Measurements from ENCODE around the gene IFT122. TPM values are rescaled to one million over a fixed set of nuclear protein-coding genes. Genes with fewer than 3 reads are reported as not detected.
"Not testable (repeated sequence)": the region's sequence is repeated elsewhere in the genome, so short reads cannot be mapped to it uniquely, and the experiment has no call there.

IFT122 gene
- total and polyA plus RNA-seq, 9 donors = 21.6 to 41.2 (median 28.7) TPM

DNA sequence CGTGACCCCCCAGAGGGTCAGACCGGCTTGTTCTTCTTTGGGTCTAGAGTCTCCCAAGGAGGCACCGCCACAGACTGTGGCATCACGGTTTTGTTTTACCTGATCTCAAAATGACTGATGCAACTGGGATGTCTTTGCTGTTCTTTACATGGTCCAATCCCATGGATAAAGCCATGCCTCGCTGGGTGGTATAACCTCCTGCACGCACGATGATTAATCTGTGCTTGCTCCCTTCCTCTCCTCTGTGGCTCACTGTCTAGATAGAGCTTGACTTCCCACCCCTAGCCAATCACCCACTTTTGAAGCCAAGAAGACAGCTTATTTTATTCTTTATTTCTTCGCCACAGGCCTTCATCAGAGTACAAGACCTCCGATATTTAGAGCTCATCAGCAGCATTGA, 51.8 kb downstream of the IFT122 start:
- H3K4me3 ChIP-seq (ENCODE audit: low read length) = no peak overlapping the region
- 94% methylated on average over 8 of the region's 9 CpGs for WGBS (ENCODE audit: insufficient coverage)
- no peak overlapping the region for H3K27ac ChIP-seq (ENCODE audit: low read length)
- H3K27me3 ChIP-seq (ENCODE audit: control insufficient read depth, insufficient read depth, low read length) = no peaks in the 10 kb centered on the region
- no peaks in the 10 kb centered on the region for H3K9me3 ChIP-seq (replicated peaks; ENCODE audit: control insufficient read depth, low read depth, low read length)
- H3K36me3 ChIP-seq (ENCODE audit: control insufficient read depth, insufficient read depth, low read length) = peaks cover 49% of the 10 kb centered on the region
- peaks cover 26% of the 10 kb centered on the region for H3K4me1 ChIP-seq (ENCODE audit: control insufficient read depth, insufficient read depth, low read length)
- DNase-seq = no peak

DNA sequence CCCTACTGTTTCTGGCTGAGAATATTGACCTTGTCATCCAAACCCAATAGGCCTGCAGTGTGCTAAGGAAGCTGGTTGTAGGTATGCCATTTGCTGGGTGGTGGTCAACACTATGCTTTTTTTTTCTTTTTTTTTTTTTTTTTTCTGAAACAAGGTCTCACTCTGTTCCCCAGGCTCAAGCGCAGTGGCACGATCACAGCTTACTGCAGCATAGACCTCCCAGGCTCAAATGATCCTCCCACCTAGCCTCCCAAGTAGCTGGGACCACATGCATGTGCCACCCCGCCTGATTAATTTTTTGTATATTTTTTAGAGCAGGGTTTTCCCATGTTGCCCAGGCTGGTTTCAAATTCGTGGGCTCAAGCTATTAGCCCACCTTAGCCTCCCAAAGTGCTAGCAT, 52.7 kb downstream of the IFT122 start:
- no peak for DNase-seq
- Histone ChIP-seq H3K9me3 (replicated peaks; ENCODE audit: control insufficient read depth, low read depth, low read length) (no peaks in the 10 kb centered on the region), H3K4me1 (ENCODE audit: control insufficient read depth, insufficient read depth, low read length) (peaks cover 21% of the 10 kb centered on the region), H3K27ac (ENCODE audit: low read length) (no peak overlapping the region), H3K4me3 (ENCODE audit: low read length) (no peak overlapping the region), H3K27me3 (ENCODE audit: control insufficient read depth, insufficient read depth, low read length) (no peaks in the 10 kb centered on the region), H3K36me3 (ENCODE audit: control insufficient read depth, insufficient read depth, low read length) (peaks cover 55% of the 10 kb centered on the region)
- WGBS (ENCODE audit: insufficient coverage) = no CpG with 5 or more reads among the region's 4 CpGs

DNA sequence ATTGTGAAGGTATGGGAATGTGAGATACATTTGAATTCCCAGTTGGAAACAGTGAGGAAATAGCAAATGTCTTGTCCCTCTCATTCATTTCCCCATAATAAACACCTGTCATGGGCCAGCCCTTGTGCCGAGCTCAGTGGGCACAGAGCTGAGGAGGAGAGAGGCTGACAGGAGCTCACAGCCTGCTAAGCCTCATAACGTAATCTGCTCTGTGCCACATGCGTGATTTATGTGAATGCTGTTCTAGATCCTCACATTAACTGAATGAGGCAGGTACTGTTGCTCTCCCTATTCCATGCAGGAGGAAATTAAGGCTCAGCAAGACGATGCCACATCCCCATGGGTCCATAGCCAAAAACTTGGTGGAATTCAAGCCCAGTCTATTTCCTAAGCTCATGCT, 53.2 kb downstream of the IFT122 start:
- Histone ChIP-seq H3K27me3 (ENCODE audit: control insufficient read depth, insufficient read depth, low read length) (no peaks in the 10 kb centered on the region), H3K36me3 (ENCODE audit: control insufficient read depth, insufficient read depth, low read length) (peaks cover 58% of the 10 kb centered on the region), H3K27ac (ENCODE audit: low read length) (no peak overlapping the region), H3K4me1 (ENCODE audit: control insufficient read depth, insufficient read depth, low read length) (peaks cover 18% of the 10 kb centered on the region), H3K4me3 (ENCODE audit: low read length) (no peak overlapping the region), H3K9me3 (replicated peaks; ENCODE audit: control insufficient read depth, low read depth, low read length) (no peaks in the 10 kb centered on the region)
- 91% methylated on average over 3 of the region's 4 CpGs for WGBS (ENCODE audit: insufficient coverage)
- no peak for DNase-seq

DNA sequence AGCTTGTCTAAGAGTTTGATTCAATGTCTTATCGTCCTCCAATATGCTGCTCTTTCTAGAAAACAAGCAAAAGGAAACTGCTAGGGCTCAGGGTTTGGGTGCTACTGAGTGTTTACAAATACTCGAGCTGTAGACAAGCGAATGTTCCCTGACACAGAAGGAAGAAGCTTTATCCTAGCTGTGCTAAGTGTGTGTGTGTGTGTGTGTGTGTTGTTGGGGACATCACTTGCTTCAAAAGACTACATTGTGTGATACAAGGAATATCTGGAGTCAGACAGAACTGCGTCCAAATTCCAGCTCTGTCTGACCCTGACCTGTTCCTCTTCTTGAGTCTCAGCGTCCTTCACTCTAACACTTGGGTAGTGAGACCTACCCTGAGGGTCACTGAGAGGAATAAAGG, 54.5 kb downstream of the IFT122 start:
- H3K36me3 ChIP-seq (ENCODE audit: control insufficient read depth, insufficient read depth, low read length) = peaks cover 60% of the 10 kb centered on the region
- WGBS (ENCODE audit: insufficient coverage) = 79% methylated on average over 2 of the region's 5 CpGs
- H3K4me1 ChIP-seq (ENCODE audit: control insufficient read depth, insufficient read depth, low read length) = peaks cover 18% of the 10 kb centered on the region

DNA sequence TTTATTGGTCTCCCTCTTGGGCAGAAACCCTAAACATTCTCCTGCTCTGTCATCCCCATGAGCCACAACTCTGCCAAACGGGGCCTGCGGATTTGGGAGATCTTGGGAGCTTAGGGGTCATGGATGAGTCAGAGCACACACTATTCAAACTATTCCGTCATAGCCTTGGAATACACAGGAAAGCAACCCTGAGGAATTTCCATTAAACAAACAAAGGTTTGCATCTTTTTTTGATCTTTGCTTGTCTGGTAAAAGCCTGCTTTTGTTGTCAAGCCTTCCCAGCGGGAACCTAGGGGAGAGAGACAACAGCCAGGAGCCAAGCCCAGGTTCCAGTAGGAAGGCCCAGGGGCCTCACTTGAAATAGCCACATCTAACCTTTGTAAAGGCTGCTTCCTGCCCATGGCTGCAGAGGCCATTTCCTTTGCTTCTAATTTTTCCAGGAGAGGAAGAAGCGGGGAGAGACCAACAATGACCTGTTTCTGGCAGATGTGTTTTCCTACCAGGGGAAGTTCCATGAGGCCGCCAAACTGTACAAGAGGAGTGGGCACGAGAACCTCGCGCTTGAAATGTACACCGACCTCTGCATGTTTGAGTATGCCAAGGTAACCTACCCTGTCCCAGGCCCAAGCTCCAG, 55.1 kb downstream of the IFT122 start:
- peak; percentile 41 for DNase-seq
- 64% methylated on average over 6 of the region's 10 CpGs for WGBS (ENCODE audit: insufficient coverage)
- not testable (repeated sequence) for H3K9me3 ChIP-seq (replicated peaks; ENCODE audit: control insufficient read depth, low read depth, low read length)

More for the DNA sequence above, 54.5 kb downstream of the IFT122 start:
- H3K27me3 ChIP-seq (ENCODE audit: control insufficient read depth, insufficient read depth, low read length); H3K9me3 ChIP-seq (replicated peaks; ENCODE audit: control insufficient read depth, low read depth, low read length); H3K4me3 ChIP-seq (ENCODE audit: low read length); DNase-seq: not testable (repeated sequence)
- H3K27ac ChIP-seq (ENCODE audit: low read length) = peak overlapping the region; percentile 83

DNA sequence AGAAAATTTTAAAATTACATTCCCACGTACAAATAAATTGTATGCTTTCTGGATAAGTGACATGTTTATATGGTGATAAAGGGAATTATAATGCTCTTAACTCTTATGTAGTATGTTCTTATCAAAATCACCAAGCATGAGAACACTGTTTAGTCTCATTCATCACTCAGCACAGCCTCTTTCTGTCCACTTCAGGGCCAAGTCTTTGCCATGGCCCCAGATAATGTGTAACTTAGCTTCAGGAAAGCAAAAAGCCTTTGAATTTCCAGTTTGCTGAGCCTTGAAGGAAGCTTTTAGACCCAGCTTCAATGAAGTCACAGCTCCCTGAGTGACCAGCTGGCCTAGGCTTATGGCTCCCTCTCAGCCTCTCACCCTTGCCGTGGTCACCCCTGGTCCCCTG, 57.9 kb downstream of the IFT122 start:
- Histone ChIP-seq H3K36me3 (ENCODE audit: control insufficient read depth, insufficient read depth, low read length) (peaks cover 69% of the 10 kb centered on the region), H3K4me1 (ENCODE audit: control insufficient read depth, insufficient read depth, low read length) (peaks cover 21% of the 10 kb centered on the region), H3K27ac (ENCODE audit: low read length) (peak overlapping the region; percentile 29)
- DNase-seq; H3K27me3 ChIP-seq (ENCODE audit: control insufficient read depth, insufficient read depth, low read length); H3K9me3 ChIP-seq (replicated peaks; ENCODE audit: control insufficient read depth, low read depth, low read length); H3K4me3 ChIP-seq (ENCODE audit: low read length): not testable (repeated sequence)
- WGBS (ENCODE audit: insufficient coverage) = 100% methylated on average over 1 of the region's 2 CpGs

More for the DNA sequence above, 55.1 kb downstream of the IFT122 start:
- Histone ChIP-seq H3K27ac (ENCODE audit: low read length) (peak overlapping the region; percentile 83), H3K36me3 (ENCODE audit: control insufficient read depth, insufficient read depth, low read length) (peaks cover 65% of the 10 kb centered on the region), H3K4me1 (ENCODE audit: control insufficient read depth, insufficient read depth, low read length) (peaks cover 18% of the 10 kb centered on the region)
- H3K4me3 ChIP-seq (ENCODE audit: low read length); H3K27me3 ChIP-seq (ENCODE audit: control insufficient read depth, insufficient read depth, low read length): not testable (repeated sequence)

DNA sequence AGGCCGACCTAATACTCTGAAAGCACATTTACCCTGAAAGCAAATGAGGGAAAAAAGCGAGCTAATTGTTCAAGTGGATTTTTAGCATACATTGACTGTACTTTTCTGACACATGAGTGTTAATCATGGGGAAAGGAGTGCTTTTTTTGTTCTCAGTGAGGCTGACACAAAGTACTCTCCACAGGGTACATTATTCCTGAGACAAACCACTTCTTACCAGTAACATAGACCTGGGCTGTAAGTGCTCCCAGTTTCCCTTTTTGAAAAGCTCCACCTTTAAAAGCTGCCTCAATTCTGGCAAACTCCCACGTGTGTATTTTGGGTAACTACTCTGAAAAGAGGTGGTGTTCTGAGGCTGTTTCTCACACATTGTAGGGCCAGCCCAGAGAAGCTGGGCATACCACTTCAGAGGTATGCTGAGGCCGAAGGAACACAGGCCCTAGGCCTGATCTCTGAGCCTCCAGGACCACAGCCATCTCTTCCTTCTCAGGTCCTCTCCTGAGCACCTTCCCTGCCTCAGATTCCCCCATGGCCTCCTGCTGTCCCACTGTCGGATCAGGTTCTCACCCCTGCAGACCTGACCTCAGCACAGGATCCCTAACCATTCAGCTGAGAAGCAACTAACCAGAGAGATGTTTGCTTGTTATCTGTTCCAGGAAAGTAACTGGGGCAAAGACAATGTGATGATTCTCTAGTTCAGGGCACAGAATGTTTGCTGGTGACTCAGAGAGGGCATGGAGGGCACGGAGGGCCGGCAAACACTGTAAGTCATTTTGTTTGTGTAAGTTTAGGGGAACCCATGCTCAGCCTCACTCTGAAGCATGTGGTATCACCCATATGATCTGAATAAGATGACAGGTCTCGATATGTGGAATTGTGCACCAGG, 58.8 kb downstream of the IFT122 start:
- not testable (repeated sequence) for H3K4me3 ChIP-seq (ENCODE audit: low read length); H3K9me3 ChIP-seq (replicated peaks; ENCODE audit: control insufficient read depth, low read depth, low read length); H3K27me3 ChIP-seq (ENCODE audit: control insufficient read depth, insufficient read depth, low read length); DNase-seq
- 100% methylated on average over 1 of the region's 8 CpGs for WGBS (ENCODE audit: insufficient coverage)
- H3K27ac ChIP-seq (ENCODE audit: low read length) = peak overlapping the region; percentile 55
- H3K4me1 ChIP-seq (ENCODE audit: control insufficient read depth, insufficient read depth, low read length) = peaks cover 22% of the 10 kb centered on the region
- H3K36me3 ChIP-seq (ENCODE audit: control insufficient read depth, insufficient read depth, low read length) = peaks cover 66% of the 10 kb centered on the region

DNA sequence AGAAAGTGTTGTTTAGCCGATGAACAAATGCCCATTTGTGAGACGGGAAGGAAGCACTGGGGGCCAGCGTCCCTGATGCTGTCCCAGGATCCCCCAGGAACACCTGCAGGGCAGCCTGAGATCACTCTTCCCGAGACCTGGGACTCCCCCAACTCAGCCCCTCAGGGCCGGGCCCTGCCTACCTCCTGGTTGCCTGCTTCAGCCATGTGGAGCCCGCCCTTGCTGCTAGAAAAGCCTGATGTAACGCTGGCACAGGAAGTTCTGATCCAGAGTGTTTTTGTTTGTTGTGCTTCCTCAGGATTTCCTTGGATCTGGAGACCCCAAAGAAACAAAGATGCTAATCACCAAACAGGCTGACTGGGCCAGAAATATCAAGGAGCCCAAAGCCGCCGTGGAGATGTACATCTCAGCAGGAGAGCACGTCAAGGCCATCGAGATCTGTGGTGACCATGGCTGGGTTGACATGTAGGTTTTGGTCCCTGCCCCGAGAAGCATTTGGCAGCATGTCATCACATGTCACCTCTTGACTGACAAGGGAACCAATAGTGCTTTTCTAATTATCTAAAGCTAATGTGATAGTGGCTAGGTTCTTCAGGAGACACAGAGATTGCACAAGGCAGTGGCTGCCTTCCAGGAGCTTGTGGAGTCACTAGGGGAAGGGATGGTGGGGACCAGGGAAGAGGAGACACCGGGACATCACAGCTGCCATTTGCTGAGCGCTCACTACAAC, 59.7 kb downstream of the IFT122 start:
- peak overlapping the region; percentile 76 for H3K27ac ChIP-seq (ENCODE audit: low read length)

DNA sequence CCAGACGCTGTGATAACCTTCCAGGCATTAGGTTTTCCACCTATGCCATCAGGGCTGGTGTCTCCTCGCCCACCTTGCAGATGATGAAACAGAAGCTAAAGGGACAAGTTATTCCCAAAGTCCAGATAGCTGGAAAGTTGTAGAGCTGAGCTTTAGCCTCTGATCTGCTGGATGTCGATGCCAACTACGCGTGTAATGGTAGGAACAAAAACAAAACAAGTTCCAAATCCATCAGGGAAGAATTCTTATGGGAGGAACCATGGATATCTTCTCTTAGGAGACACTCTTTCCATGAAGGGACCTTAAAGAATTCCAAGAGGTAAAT, 60.3 kb downstream of the IFT122 start:
- no peak overlapping the region for H3K4me3 ChIP-seq (ENCODE audit: low read length)
- peak overlapping the region; percentile 76 for H3K27ac ChIP-seq (ENCODE audit: low read length)
- WGBS (ENCODE audit: insufficient coverage) = 100% methylated on average over 1 of the region's 5 CpGs
- H3K9me3 ChIP-seq (replicated peaks; ENCODE audit: control insufficient read depth, low read depth, low read length) = no peaks in the 10 kb centered on the region
- no peak for DNase-seq
- H3K27me3 ChIP-seq (ENCODE audit: control insufficient read depth, insufficient read depth, low read length) = no peaks in the 10 kb centered on the region
- H3K36me3 ChIP-seq (ENCODE audit: control insufficient read depth, insufficient read depth, low read length) = peaks cover 70% of the 10 kb centered on the region
- peaks cover 25% of the 10 kb centered on the region for H3K4me1 ChIP-seq (ENCODE audit: control insufficient read depth, insufficient read depth, low read length)

More for the DNA sequence above, 59.7 kb downstream of the IFT122 start:
- not testable (repeated sequence) for DNase-seq; H3K9me3 ChIP-seq (replicated peaks; ENCODE audit: control insufficient read depth, low read depth, low read length); H3K4me3 ChIP-seq (ENCODE audit: low read length); H3K27me3 ChIP-seq (ENCODE audit: control insufficient read depth, insufficient read depth, low read length)
- peaks cover 20% of the 10 kb centered on the region for H3K4me1 ChIP-seq (ENCODE audit: control insufficient read depth, insufficient read depth, low read length)
- 91% methylated on average over 4 of the region's 14 CpGs for WGBS (ENCODE audit: insufficient coverage)
- H3K36me3 ChIP-seq (ENCODE audit: control insufficient read depth, insufficient read depth, low read length) = peaks cover 66% of the 10 kb centered on the region

DNA sequence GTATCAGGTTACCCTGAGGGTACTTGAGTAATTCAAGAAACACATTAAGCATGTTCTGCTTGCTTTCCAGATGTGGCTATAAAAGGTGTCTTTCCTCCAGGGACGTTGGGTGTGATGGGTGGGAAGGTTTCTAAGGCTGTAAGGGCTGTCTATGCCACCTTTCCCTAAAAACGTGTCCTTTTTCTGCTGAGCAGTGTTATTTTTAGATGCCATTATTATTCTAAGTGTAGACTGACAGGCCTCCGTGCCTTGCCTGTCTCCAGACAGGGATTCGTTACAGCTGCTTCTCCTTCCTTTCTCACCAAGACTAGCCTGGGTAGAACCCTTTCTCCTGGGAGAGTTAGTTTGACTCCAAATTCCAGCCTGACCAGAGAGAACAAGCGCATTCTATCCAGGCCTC, 61.6 kb downstream of the IFT122 start:
- Histone ChIP-seq H3K27me3 (ENCODE audit: control insufficient read depth, insufficient read depth, low read length) (no peaks in the 10 kb centered on the region), H3K36me3 (ENCODE audit: control insufficient read depth, insufficient read depth, low read length) (peaks cover 76% of the 10 kb centered on the region), H3K4me1 (ENCODE audit: control insufficient read depth, insufficient read depth, low read length) (peaks cover 32% of the 10 kb centered on the region), H3K9me3 (replicated peaks; ENCODE audit: control insufficient read depth, low read depth, low read length) (no peaks in the 10 kb centered on the region), H3K27ac (ENCODE audit: low read length) (no peak overlapping the region), H3K4me3 (ENCODE audit: low read length) (no peak overlapping the region)
- 88% methylated on average over 1 of the region's 5 CpGs for WGBS (ENCODE audit: insufficient coverage)
- DNase-seq = no peak
